ENCODE data around the gene ASAP3.
"Not testable (repeated sequence)": the region's sequence is repeated elsewhere in the genome, so short reads cannot be mapped to it uniquely, and the experiment has no call there.

The ASAP3 gene

DNA sequence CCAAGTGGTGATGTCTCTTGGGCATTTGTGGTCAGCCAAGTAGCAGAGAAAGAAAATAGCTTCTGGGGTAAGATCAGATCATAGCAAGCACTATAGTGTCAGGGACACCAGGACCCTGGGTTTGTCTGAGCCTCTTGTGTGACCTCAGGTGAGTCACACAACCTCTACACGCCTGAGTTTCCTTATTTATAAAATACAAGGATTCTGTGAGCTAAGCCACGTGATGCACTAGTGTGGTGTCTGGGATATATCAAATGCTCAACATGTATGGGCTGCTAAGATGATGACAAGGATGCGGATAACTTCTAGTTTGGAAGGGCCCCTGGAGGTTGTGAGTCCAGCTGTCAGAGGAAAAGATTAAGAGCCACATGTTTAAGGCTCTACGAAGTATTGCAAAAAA is 89.8 kb downstream of the ASAP3 start:
- peak; percentile 93 for DNase-seq

DNA sequence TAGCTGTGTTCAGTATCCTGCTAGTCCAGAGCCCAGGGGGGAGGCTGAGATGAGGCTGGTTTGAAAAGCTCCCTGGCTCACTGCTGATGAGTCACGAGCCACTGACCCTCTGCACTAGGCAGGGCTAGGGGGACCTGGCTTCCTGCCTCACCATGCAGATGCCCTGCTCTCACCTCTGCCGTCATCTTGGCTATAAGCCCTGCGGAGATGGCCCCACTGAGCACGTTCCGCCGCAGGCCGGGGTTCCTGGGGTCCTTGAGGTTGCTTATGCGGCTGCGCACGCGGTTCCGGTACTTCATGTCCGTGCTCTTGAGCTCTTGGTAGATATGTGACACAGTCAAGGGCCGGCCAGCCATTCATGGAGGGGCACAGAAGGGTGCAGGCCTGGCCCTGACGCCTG is 90.3 kb downstream of the ASAP3 start:
- peak; percentile 68 for DNase-seq

DNA sequence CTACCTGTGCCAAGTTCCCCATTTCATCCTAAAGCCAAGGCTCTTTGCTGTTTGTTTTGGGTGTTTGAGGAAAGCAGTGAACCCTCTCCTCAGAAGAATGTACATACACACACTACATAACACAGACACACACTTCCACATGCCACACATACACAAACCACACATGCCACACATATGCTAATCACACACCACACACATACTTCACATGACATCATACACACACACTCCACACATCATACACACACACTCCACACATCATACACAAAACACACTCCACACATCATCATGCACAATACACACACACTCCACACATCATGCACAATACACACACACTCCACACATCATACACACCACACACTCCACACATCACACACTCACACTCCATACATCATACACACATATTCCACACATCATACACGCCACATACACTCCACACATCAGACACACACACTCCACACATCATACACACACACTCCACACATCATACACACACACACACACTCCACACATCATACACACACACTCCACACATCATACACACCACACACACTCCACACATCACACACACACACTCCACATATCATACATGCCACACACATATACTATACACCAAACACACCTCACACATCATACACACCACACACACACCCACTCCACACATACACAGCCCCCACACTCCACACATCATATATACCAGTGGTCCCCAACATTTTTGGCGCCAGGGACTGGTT is 91.7 kb downstream of the ASAP3 start:
- DNase-seq: no peak

DNA sequence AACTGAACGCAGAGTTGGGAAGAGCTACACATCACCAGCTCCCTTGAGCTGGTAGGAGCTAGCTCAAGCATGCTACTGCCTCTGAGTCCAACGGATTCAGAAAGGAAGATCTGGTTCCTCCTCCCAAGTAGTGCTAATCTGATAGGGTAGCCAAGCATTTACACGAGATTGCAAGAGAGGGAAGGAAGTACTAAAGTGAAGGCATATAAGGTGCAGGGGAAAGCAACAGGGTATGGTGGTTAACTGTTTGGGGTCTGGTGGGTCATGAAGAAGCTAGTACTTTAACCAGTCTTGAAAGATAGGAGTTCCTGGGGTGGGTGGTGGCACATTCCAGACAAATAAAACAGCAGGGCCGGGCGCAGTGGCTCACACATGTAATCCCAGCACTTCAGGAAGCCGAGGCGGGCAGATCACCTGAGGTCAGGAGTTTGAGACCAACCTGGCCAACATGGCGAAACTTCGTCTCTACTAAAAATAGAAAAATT is 94.1 kb downstream of the ASAP3 start:
- DNase-seq: no peak

DNA sequence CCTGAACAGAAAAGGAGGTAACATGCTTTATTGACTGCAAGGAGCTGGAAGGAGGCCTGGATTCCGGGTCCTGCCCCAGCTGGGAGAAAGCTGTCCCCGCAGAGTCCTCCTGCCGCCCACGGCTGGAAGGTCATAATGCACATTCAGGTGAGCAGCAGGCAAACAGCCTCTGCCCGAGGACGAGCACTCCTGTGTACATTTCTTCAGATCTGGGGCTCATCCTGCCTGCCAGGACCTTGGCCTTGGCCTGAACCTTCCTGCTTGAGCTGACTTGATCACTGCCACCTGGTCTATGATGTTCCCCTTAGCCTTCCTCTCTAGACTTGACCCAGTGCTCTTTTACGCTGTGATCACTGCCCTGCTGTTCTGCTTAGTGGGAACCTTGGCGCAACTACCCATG is 96.5 kb downstream of the ASAP3 start:
- DNase-seq: no peak

DNA sequence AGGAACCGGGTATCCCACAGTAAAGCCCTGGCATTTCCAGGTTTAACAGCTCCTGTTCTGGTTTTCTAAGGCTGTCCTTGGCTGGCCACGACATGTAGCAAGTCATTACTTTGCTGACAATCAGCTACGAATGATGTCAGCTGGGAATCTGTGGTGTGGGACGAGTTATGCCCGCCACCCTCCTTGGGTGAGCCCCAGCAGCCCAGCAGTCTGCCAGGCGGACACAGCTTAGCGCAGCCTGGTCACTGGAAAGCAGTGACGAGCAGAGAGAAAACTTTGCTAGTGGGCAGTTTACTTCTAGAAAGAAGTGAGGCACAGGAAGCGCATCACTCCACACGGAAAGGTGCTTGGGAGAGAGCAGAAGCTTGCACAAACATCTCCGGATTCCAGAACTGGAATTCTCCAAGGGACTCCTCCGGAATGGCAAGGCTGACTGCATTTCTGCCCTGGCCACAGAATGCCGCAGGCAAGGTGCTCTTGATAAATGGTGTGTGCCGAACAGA is 98.8 kb downstream of the ASAP3 start:
- DNase-seq: no peak

DNA sequence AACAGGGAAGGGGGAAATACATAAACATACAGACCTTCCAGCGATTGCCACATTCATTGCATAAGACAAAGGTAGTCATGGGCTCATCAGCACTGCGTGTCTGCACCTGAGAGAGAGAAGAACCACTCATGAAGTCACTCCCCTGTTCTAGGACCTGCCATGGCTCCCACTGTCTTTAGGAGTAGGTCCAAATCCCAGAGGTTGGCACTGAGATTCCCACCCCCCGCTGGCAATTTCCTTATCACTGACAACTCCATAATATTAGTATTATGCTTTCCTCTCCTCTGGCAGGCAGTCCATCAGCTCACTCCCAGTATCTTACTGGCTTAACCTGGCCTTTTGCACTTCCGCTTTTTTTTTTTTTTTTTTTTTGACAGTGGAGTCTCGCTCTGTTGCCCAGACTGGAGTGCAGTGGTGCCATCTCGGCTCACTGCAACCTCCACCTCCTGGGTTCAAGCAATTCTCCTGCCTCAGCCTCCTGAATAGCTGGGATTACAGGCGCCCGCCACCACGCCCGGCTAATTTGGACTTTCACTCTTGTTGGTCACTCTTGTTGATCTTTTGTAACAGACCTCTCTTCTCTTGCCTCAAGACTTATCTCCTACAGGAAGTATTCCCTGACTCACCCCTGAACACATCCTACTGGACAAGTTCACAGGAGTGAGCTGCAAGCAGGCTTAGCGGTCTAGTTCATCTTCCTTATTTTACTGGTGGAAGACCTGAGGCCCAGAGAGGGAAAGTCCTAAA is 99.5 kb downstream of the ASAP3 start:
- DNase-seq: peak; percentile 42

DNA sequence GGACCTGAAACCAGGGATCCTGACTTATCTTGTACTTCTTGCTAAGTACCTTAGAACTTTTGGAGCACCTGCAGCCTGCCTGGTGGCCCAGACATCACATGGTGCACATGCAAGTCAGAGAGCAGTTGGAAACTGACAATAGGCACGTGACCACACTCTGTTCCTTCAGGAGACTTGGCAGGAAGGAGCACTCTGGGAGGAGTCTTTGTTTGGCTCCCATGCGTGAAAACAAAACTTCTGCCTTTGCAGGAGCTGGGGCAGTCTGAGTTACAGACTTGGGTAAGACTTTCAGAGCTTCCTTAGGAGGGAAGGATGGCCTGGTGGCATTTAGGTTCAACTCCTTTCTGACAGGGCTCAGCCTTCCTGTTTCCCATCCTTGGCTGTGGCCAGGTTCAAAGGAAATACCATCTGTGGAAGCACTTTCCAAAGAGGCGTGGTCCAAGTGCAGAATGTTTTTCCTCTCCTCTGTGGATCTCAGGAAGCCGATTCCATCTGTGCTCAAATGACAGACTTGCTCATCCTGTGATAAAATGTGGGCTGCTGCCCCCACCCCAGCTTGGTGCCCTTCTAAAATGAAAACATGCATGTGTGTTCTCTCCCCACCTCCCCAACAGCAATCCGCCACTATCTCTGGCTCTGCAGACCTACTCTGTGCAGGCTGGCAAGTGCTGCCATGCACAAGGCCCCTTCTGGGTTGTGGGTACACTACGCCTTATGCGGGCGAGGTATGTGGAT is 100.2 kb downstream of the ASAP3 start:
- no peak for DNase-seq

DNA sequence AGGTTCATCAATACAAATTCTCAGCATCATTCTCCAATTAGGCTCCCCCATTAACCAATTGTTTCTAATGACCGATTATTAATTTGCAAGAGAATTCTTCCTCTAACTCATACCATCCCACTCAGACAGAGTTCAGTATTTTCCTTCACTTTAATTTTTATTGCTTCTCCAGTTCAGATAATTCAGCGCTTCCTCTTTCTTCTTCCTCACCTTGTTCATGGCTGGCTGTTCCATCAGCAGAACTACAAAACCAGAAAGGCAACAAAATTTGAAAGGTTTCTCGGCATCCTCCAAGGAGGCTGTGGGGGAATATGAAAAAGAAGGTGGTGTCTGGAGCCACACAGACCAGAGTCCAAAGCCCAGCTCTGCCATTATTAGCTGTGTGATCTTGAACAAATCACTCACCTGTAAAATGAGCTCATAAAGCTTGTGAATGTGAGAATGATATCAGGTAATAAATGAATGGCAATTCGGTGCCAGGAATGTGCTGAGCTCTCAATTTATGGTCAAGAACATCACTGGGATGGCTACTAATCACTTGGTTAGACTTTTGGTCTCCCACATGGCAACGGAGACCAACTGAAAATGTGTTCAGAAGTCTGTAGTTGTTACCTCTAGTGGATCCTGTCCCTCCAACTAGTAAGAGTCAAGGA is 102.6 kb downstream of the ASAP3 start:
- DNase-seq: no peak

DNA sequence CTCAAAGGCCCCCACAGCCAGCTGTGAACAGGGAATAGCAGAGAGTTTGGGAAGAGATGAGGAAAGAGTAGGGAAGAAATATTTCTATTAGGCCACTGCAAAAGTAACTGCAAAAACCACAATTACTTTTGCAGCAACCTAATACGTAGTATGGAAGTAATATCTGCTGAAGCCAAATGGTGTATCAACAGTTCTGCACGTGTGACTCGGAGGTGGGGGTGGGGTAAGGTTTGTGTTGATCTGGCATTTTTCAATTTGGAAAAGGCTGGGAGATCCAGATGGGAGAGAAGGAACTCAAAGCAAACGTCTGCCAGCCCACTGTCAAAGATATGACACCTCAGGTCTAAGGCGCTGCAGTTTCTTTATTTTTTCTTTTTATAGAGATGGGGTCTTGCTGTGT is 103.3 kb downstream of the ASAP3 start:
- peak; percentile 33 for DNase-seq

DNA sequence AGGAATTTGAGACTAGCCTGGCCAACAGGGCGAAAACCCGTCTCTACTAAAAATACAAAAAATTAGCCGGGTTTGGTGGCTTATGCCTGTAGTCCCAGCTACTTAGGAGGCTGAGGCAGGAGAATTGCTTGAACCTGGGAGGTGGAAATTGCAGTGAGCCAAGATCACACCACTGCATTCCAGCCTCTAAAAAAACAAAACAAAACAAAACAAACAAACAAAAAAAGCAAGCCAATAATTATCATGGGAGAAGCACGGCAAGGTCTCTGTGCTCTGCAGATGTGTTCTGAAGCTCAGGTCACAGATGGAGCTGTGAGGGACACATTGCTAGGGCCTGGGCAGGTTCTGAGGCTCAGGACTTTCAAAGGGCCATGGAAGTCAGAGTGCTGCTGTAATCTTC is 103.7 kb downstream of the ASAP3 start:
- not testable (repeated sequence) for DNase-seq

Data from fibroblast of skin of right quadriceps (primary cell).